GM12872 (cell line): ENCODE results near the gene MTOR.

Source experiments
- TF ChIP-seq, protein P1 (sequence below): IDR thresholded peaks from 3 replicates; pipeline ENCODE4 v1.5.1; 2011; ENCODE audit warnings: low read depth, mild to moderate bottlenecking, low read length, moderate library complexity; ENCODE audit not compliant: insufficient read depth

Gene MTOR

DNA sequence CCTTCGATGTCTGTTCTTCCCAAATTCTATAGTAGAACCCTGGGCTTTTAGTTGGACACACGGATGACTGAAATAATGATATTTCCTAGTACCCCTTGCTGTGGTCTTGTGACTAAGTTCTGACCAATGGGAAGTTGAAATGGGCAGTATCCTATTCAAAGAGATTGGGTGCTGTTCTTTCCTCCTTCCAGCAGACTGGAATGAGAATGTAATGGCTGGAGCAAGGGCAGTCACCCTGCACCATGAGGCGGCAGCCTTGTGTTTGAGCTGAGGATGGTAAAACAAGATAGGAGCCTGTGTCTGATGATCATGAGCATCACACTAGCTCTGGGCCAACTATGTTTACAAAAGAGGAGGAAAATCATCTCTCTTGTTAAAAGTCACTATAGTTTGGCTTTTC is 197.4 kb downstream of the MTOR start:
- TF ChIP-seq, protein P1, sequence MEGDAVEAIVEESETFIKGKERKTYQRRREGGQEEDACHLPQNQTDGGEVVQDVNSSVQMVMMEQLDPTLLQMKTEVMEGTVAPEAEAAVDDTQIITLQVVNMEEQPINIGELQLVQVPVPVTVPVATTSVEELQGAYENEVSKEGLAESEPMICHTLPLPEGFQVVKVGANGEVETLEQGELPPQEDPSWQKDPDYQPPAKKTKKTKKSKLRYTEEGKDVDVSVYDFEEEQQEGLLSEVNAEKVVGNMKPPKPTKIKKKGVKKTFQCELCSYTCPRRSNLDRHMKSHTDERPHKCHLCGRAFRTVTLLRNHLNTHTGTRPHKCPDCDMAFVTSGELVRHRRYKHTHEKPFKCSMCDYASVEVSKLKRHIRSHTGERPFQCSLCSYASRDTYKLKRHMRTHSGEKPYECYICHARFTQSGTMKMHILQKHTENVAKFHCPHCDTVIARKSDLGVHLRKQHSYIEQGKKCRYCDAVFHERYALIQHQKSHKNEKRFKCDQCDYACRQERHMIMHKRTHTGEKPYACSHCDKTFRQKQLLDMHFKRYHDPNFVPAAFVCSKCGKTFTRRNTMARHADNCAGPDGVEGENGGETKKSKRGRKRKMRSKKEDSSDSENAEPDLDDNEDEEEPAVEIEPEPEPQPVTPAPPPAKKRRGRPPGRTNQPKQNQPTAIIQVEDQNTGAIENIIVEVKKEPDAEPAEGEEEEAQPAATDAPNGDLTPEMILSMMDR: no peak

DNA sequence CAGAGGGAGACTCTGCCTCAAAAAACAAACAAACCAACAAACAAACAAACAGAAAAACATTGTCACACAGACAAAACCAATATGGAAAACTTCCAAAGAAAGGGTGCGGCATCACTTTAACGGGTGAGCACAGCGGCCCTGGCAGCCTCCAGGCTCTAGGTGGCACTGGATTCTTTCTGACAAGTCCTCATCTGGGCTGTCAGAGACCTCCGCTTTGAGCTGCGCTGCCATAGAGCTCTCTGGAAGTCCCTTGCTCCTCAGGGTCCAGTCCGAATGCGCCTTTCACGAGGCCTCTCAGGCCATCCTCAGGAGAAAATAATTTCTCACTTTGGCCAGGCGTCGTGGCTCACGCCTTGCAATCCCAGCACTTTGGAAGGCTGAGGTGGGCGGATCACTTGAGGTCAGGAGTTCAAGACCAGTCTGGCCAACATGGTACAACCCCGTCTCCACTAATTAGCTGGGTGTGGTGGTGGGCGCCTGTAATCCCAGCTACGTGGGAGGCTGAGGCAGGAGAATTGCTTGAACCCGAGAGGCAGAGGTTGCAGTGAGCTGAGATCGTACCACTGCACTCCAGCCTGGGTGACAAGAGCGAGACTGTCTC is 198.3 kb downstream of the MTOR start:
- TF ChIP-seq, protein P1: 0 out of 3 replicates have a peak, but pooled peaks have one; percentile 18

DNA sequence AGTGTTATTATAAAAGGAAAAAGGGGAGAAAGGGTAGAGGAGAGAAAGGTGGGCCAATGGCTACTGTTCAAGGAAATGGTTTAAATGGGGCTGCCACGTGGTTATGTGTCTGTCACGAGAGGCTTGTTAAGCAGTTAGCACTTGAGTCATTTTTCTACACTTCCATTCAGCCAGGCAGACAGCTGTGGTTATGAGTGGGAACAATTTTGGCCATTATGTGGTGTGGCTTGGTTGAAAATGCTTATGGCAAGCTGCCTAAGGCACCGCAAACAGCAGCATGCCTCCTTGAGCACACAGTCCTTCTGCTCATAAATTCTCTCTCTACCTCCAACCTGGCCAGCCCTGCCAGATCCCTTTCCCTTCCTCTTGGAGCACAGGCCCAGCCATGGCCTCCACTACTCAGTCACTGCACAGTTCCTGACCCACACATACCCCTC is 199.4 kb downstream of the MTOR start:
- TF ChIP-seq, protein P1: no peak

DNA sequence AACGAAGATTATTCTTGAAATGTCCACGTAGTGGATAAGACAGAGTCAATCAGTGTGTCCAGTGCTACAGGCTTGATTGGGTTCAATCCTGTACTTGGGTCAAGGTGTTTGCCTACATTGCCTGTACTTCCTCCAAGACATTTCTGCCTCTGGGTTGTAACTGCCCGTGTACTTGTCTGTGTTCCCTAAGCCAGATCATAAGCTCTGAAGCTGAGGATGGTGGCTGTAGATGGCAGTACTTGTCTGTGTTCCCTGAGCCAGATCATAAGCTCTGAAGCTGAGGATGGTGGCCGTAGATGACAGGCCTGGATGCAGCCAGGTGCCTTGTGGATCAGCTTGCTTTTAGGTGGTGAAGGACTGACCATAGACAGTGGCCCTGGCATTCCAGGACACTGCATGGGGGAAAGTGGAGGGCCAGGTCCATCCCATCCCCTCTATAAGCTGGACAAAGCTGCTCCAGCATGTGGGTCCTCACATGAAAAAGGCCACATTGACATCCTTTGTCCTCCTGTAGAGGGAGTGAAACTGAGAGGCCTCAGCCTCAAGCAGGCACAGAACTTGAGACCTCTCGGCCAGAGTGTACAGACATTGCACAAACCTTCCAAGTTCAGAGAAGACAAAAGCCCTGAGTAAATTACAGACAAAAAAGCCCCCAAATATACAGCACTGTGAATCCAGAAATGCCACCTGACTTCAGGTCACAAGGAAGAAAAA is 200.5 kb downstream of the MTOR start:
- TF ChIP-seq, protein P1: no peak

DNA sequence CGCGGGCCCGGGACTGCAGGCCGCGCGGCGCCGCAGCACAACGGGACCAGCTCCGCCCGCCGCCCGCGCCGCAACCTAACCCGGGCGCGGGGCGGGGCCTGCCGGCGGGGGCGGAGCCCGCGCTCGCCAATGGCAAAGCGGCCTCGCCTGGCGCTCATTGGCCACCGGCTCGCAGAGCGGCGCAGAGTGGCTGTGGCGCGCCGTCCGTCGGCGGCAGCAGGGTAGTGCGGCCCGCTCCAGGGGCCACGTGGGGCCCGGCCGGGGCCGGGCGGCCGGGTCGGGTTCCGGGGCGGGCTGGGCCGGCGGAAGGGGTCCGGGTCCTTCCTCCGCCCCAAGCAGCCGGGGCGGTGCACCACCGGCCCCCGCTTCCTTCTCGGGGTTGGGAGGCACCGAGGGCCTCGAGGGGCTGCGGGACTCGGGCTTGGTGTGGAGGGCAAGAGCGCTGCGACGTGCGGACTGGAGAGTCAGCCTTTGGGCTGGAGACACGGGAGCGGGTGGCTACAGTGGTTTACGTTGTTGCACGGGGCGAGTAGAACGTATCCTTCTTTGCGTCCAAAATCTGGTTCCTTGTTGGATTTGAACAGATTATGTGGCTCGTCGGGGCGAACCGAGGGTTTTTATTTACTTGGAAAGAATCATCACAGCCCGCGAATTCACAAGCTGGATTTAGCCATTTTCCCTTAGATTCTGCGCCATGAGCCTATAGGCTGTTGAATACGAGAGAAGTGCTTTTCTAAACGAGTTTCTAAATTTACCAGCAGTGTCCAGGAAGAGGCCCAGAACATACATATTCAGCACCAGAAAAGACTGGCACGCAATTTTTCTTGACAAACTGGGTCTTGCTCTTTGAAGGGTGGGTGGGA is 202.2 kb downstream of the MTOR start, which contains the start of gene SRM:
Gene SRM, minus strand, starts transcription at position 51 of the 863 bp plus-strand sequence. CDS start 75 bp downstream, outside the sequence.
- TF ChIP-seq, protein P1: peak; percentile 36; the same call in 1 of the 3 replicates

DNA sequence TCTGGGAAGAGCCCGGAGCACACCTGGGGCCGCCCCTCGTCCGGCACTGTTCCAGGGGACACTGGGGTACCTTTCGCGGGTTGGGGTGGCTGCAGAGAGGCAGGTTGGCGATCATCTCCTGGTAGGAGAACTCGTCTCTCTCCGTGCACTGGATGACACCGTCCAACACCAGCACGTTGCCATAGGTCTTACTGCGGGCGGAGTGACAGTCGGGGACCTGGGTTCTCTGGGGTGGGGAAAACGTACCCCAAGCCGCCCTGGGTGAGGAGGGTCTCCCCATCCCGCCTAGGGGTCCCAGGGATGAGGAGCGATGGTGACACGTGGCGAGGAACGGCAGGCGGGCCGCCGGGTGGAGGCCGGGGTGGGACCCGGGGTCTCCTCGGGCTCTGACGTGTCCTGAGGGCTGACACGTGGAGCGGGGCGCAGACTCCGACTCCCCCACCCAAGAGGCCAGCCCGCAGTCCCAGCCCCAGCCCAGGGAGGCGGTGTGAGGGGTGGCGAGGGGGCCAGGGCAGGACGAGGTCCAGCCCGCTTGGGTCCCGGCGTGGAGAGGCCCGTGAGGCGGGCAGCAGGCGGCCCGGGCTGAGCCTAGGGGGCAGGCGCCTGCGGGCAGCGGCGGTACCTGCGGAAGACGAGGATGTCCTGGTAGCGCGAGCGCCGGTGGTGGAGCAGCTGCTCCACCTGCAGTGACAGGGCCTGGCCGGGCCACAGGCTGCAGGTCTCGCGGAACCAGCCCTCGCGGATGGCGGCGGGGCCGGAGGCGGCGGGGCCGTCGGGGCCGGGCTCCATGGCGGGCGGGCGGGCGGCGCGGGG is 203.0 kb downstream of the MTOR start:
- TF ChIP-seq, protein P1: no peak
